PC-3 (cell line): ENCODE results near the gene PRSS35.

Source experiments
- CTCF ChIP-seq: fragments of 300-600 bp; sonication (generic); conservative IDR thresholded peaks from 2 replicates; pipeline ENCODE4 v1.5.1; 2017; ENCODE audit warnings: antibody characterized with exemption, low read depth, mild to moderate bottlenecking, low read length
- EZH2 ChIP-seq: fragments of 300-600 bp; sonication (generic); IDR thresholded peaks from one replicate; pipeline ENCODE4 v1.6.1; 2017; ENCODE audit warnings: antibody characterized with exemption, mild to moderate bottlenecking, low read length; ENCODE audit not compliant: unreplicated experiment

- TF ChIP-seq CTCF (no peak), EZH2 (no peak)
Measured at GRCh38 chr6:83488448-83488847, 23.9 kb upstream of the PRSS35 start.
